ENCODE results near the gene GRM8.

Gene GRM8

DNA sequence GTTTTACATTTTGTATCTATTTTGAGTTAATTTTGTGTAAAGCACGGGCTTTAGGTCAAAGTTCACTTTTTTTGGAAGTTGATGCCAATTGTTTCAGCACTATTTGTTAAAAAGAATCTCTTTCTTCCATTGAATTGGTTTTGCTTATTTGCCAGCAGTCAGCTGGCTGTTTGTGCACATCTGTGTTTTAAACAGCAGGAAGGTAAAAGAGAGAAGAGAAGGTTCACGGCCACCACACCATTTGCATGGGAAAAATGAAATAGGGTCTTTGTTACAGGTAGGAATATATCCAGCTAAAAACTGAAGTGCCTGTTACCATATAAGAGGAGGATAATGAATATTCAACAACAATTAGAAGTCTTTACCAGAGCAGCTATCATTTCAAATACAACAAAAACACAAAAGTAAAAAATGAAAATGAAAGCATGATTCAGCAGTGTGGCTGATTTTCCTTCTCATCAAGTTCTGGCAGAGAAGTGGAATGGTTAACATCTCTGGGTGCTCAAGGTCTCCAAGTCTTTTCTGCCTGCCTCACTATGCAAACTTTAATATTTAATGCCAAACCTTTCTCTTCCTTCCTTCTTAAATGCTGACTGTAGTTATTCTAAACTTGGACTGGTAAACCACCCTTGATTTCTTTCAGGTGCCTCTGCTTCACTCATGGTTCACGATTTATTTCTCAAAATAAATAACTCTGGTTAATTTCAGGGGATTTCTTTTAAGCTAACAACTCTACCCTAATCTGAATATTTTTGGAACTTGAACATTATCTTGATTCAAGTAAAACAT lies 841.5 kb downstream of the GRM8 start:
- DNase-seq, result no peak

DNA sequence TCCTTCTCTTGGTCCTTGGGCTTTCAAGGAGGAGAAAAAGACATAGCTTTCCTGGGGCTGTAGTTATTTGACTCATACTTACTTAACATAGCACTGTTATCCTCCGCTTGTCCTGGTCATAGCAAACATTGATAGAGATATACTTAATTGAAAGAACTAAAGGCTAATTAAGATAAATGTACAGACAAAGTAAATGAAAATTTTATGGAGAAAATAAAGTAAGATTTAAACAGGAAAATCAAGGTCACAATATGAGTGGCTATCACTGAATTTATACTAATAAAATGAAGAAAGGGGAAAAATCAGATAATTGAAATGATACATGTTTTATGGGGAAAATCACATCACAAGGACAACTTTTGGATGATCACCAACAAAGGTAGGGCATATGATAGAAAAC lies 849.7 kb downstream of the GRM8 start:
- DNase-seq, result no peak

DNA sequence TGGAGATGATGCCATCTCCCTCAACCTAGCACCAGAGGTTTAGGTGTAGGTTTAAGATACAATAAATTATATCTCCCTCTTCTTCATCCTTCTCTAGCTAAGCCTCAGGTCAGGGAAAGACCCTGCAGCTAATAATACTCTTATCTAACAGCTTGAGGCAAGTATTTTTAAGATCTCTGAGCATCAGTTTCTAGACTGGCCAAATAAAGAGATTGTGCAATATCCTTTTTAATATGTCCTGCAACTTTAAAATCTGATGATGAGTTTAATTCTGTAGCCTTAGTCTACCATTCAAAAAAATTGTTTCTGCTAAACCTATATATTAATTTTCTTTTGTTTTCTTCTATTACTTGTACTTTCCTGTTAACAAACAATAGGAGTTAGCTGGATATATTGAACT lies 850.8 kb downstream of the GRM8 start:
- DNase-seq, result no peak

DNA sequence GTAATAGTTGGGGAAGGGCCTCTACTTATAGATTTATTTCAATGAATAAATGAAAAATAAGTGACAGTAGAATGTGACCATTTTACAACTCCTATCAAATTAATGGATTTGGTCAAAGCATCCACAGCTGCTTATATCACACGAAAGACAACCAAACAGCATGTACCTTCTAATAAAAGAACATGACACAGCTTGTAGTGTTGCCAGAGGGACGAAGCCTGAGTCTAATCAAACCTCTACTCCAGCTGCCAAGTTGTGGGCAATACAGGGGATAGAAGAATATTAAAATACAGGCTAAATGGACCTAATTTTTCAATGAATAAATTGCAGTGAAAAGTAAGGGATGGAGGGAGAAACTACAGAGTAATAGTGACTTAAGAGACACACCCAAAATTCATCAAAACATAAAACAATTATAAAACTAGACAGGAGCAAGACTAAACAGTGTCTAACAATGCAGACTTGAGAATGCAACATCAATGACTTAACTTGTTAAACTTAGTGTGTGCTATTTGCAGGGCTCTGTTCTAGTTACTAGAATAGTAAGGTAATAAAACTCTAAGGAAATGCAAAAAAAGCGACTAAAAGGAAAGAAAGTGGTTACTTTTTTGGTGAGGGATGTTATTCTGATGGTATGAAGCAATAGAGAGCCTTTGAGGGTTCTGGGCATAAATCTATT lies 853.8 kb downstream of the GRM8 start:
- no peak for DNase-seq

DNA sequence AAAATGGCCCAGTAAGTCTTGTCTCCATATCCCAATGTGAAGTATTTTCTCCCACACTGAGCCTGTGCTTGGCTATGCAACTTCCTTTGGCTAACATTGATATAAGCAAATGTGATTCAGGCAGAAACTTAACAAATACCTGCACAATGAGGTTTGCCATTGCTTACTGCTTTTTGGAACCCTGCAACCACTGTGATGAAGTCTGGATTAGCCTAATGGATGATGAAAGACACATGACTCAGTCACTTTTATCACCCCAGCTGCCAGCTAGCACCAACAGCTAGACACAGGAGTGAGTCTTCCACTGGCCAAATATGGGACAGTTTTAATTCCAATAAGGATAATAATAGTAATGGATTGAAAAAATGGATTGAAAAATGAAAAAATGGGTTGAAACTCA lies 854.5 kb downstream of the GRM8 start:
- DNase-seq, result no peak

DNA sequence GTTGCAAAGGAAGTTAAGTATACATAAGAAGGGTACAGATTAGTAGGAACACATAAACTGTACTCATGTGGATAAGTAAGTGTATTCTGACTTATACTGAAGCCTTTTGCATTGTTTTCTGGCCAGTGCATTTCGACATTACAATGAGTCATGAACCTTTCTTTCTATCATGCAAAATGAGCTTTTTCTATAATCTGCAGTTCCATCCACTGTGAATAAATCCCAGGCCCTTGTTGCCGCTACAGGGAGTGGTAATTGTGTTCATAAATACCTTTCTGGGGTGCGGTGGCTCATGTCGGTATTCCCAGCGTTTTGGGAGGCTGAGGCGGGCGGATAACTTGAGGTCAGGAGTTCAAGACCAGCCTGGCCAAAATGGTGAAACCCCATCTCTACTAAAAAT lies 858.3 kb downstream of the GRM8 start:
- DNase-seq, result no peak

All from CD4-positive, alpha-beta T cell treated with Interleukin-6 for 4 hours (primary cell).